HG02642 (cell line): Measurements from ENCODE around the gene FMNL1.
"Not testable (repeated sequence)": the region's sequence is repeated elsewhere in the genome, so short reads cannot be mapped to it uniquely, and the experiment has no call there.

Experiments
- ATAC-seq: cut with Tn5 transposase; IDR thresholded peaks from one replicate; pipeline ENCODE4 v1.9.1; 2021; ENCODE audit warnings: mild to moderate bottlenecking; ENCODE audit not compliant: unreplicated experiment, poor library complexity

Gene FMNL1

GRCh38 chr17:45253237-45253636 is 31.6 kb downstream of the FMNL1 start:
- ATAC-seq = not testable (repeated sequence)

- no peak for ATAC-seq
Measured at GRCh38 chr17:45253879-45254278, 32.2 kb downstream of the FMNL1 start.

GRCh38 chr17:45255358-45255757 is 33.7 kb downstream of the FMNL1 start:
- no peak for ATAC-seq

GRCh38 chr17:45256114-45256966 is 34.7 kb downstream of the FMNL1 start:
- ATAC-seq = no peak

- ATAC-seq = no peak
Measured at GRCh38 chr17:45257115-45257514, 35.4 kb downstream of the FMNL1 start.

- no peak for ATAC-seq
Measured at GRCh38 chr17:45258981-45259380, 37.3 kb downstream of the FMNL1 start.

- ATAC-seq = no peak
Measured at GRCh38 chr17:45260204-45260783, 38.6 kb downstream of the FMNL1 start.

DNA sequence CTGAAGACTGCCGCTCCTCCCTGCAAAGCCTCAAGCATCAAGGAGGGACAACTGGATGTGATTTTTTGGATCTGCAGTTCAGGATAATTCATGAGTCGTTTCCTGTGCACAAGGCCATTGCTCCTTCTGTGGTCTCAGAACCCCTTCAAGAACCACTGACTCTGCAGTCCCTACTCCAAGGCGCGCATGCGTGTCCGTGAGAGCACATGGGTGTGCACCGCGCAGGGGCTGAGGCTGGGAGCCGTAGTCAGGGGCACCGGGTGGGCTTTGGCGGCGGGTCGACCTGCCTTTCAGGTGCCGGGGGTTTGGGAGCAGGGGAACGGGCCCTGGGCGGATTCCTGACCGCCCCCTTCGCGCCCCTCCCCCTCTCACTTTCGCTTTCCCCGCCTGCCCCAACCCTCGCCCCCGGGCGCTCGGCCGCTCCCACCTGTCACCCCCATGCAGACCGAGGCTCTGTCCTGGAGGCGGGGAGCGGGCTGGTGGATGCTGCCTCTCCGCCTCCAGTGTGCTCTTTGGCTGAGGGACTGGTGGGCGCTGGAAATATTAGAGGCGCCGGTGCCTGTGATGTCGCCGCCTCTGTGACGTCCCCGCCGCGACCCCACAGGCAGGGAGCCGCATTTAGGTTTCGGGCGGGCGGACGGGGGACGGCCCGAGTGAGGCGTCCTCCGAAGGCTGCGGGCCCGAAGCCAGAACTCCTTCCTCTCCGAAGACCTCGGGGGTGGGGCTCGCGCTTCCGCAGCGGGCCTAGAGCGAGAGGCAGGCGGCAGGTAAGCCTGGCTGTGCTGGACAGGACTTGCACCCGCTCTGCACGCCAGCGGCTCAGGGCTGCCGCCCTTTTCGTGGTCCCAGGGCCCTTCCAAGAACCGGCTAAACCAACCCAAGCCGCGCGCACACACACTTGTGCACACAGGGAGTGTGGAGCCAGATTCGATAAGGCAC is 40.2 kb downstream of the FMNL1 start, which contains the start of gene SPATA32:
Gene SPATA32 (minus strand): TSS at position 518 of the 939 bp plus-strand sequence. CDS start 78 bp downstream, at position 440.
- peak; percentile 51 for ATAC-seq

GRCh38 chr17:45262516-45263476 is 41.1 kb downstream of the FMNL1 start:
- peak; percentile 10 for ATAC-seq

- ATAC-seq = no peak
Measured at GRCh38 chr17:45263477-45263860, 41.8 kb downstream of the FMNL1 start.

DNA sequence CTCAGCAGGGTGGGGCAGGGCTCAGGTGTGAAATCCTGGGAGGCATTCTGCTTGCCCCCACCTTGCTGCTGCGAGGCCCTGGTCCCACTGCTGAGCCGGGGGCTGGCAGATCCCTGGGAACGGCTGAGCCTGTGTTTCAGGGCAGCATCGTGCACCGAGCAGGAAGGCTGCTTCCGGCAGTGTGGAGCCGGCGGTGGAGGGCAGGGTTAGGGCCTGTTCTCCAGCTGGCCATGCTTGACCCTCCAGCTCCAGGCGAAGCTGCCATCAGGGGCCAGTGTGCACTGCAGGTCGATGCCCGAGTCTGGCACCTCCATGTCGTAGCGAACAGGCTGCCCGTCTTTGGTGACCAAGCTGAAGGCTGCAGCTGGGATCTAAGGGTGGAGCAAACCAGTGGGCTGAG is 42.7 kb downstream of the FMNL1 start:
- no peak for ATAC-seq

DNA sequence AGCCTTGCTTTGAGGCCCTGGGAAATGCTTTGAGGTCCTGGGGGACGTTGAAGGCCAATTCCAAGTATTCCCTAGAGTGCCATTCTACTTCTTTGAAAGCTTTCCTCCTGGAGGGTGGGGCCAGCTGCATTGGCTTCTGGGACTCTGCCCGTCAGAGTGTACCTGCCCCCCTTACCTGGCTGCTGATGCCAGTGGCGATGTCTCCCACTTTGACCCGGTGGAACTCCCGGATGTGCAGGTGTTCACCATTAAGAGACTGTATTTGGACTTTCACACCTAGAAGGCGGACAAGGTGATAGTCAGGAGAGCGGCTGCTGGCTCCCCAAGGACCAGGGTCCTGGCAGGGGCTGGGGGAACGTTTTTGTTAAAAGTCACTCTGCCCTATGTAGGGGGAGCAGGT is 43.3 kb downstream of the FMNL1 start:
- no peak for ATAC-seq

- no peak for ATAC-seq
Measured at GRCh38 chr17:45265821-45266220, 44.1 kb downstream of the FMNL1 start.

GRCh38 chr17:45266372-45266926 is 44.8 kb downstream of the FMNL1 start:
- ATAC-seq = no peak

GRCh38 chr17:45267436-45268055 is 45.9 kb downstream of the FMNL1 start:
- ATAC-seq = no peak

DNA sequence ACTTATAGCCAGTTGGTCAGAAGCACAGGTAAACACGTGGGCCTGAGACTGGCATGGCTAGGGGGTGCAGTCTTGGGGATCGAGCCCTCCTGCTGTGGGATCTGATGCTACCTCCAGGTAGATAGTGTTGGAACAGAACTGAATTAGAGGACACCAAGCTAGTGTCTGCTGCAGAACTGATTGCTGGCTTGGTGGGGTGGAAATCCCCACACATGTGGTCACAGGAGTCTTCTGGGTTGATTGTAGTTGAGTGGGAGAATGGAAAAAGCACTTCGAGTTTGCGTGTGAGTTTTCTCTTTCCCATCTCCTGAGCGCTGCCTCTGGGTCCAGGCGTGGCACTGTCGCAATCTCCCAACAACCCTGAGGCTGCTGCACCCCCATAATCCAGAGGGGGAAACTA is 48.2 kb downstream of the FMNL1 start:
- ATAC-seq = no peak

GRCh38 chr17:45270828-45271418 is 49.2 kb downstream of the FMNL1 start:
- ATAC-seq = no peak

- no peak for ATAC-seq
Measured at GRCh38 chr17:45271603-45272002, 49.9 kb downstream of the FMNL1 start.
